ENCODE data around the gene CTNNA2. TPM values are rescaled to one million over a fixed set of nuclear protein-coding genes. Genes with fewer than 3 reads are reported as not detected.

Gene CTNNA2
- total RNA-seq, 2 donors from 2014 or later = not detected

DNA sequence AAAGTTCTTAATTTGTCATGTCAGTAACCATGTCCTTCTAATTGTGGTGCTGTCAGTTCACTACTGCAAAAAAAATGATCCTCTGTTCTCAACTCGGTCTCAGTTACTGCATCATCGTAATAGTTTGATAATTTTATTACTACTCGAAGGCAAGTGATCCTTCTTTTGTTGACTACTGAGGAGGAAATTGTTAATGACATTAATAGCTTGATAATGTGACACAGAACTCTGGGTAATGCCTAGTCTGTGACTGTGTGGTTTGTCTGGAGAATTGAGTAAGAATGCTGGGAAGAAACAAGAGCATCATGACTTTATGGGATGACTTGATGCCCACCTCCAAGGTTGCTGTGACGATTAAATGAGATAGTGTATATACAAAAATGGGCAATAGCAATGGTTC is 524.5 kb downstream of the CTNNA2 start:
- no peak for DNase-seq (ENCODE audit: low spot score)
- H3K4me1 ChIP-seq = no peaks in the 10 kb centered on the region

DNA sequence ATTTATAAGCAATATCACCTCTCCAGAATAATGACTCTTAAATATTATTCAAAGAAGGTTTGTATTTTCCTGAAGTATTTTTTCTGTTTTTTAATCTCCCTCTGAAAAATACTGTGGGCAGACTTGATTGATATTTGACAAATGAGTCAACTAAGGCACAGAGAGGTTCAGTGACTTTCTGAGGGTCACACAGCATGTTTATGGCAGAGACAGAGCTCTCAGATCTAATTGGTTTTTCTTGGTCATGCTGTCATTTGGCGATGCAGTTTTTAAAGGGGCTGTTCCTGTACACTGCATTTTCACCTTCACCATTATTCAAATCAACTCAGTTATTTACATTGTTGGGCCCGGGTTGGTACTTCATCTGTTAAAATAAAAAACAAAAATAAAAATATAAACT is 527.4 kb downstream of the CTNNA2 start:
- H3K4me3 ChIP-seq = no peak overlapping the region
- no peaks in the 10 kb centered on the region for H3K36me3 ChIP-seq
- H3K27me3 ChIP-seq = no peaks in the 10 kb centered on the region
- DNase-seq (ENCODE audit: low spot score) = no peak
- H3K4me1 ChIP-seq = no peaks in the 10 kb centered on the region
- H3K27ac ChIP-seq = no peak overlapping the region
- H3K9me3 ChIP-seq = no peaks in the 10 kb centered on the region
- TF ChIP-seq, protein P1, sequence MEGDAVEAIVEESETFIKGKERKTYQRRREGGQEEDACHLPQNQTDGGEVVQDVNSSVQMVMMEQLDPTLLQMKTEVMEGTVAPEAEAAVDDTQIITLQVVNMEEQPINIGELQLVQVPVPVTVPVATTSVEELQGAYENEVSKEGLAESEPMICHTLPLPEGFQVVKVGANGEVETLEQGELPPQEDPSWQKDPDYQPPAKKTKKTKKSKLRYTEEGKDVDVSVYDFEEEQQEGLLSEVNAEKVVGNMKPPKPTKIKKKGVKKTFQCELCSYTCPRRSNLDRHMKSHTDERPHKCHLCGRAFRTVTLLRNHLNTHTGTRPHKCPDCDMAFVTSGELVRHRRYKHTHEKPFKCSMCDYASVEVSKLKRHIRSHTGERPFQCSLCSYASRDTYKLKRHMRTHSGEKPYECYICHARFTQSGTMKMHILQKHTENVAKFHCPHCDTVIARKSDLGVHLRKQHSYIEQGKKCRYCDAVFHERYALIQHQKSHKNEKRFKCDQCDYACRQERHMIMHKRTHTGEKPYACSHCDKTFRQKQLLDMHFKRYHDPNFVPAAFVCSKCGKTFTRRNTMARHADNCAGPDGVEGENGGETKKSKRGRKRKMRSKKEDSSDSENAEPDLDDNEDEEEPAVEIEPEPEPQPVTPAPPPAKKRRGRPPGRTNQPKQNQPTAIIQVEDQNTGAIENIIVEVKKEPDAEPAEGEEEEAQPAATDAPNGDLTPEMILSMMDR (IDR thresholded peaks at IDR 0.05) = no peak

More for the DNA sequence above, 524.5 kb downstream of the CTNNA2 start:
- no peak overlapping the region for H3K4me3 ChIP-seq
- H3K36me3 ChIP-seq = no peaks in the 10 kb centered on the region
- H3K9me3 ChIP-seq = no peaks in the 10 kb centered on the region
- no peaks in the 10 kb centered on the region for H3K27me3 ChIP-seq
- TF ChIP-seq, protein P1 (IDR thresholded peaks at IDR 0.05) = no peak
- H3K27ac ChIP-seq = no peak overlapping the region

DNA sequence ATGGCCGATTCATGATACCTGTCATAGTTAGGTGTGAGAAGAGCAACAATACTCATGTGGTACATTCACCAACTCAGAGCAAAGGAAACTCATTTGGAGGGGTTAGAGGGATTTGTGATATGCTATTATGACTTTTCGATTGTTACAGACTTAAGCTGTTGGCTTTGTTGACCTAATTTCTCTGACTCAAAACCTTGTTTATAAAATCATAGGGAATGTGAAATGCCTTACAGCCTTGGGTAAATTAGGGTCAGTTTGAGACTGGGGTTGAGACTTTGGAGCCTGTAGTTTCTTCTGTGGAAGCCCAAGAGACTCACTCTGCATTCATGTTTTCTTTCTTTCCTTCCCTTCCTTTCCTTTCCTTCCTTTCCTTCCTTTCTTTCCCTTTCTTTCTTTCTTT is 529.8 kb downstream of the CTNNA2 start:
- no peaks in the 10 kb centered on the region for H3K36me3 ChIP-seq
- H3K4me1 ChIP-seq = no peaks in the 10 kb centered on the region
- H3K4me3 ChIP-seq = no peak overlapping the region
- H3K27me3 ChIP-seq = no peaks in the 10 kb centered on the region
- H3K27ac ChIP-seq = no peak overlapping the region
- H3K9me3 ChIP-seq = no peaks in the 10 kb centered on the region
- TF ChIP-seq, protein P1 (IDR thresholded peaks at IDR 0.05) = no peak
- DNase-seq (ENCODE audit: low spot score) = no peak

DNA sequence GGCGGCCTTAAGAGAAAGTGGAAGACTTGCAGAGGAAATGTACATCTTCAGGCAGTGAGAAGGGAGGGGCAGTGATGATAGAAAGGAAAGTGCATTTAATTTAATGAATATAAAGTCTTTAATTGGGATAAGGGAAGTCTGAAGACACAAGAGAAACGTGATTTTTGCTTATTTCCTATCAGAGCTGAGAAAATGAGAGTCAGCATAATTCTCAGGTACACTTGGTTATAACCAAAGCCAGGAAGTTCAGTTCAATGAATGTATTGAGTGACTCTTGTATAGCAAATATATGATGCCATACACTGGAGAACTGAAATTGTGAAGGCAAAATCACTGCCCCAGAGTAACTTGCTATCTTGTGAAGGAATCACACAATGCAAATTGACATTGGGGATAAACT is 535.4 kb downstream of the CTNNA2 start:
- no peak for DNase-seq (ENCODE audit: low spot score)
- no peaks in the 10 kb centered on the region for H3K27me3 ChIP-seq
- H3K27ac ChIP-seq = no peak overlapping the region
- H3K9me3 ChIP-seq = no peaks in the 10 kb centered on the region
- H3K36me3 ChIP-seq = no peaks in the 10 kb centered on the region
- no peaks in the 10 kb centered on the region for H3K4me1 ChIP-seq
- TF ChIP-seq, protein P1 (IDR thresholded peaks at IDR 0.05) = no peak
- no peak overlapping the region for H3K4me3 ChIP-seq

DNA sequence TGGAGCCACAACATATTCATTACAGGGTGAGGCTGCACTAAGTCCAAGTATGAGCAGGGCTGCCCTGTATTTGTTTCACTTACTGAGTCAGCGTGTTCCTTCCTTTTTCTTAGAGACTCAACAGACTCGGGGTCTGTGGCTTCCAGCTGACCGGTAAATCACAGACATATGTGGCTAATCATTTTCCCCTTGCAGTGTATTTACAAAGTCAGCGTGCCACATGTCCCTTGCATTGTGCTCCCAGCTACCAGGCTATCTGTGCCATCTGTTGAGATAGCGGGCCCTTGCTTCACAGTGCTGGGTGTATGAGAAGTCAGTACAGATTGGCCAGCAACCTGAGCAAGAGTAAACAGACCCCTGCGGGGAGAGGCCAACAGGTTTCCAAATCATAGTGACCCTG is 537.4 kb downstream of the CTNNA2 start:
- H3K4me3 ChIP-seq = no peak overlapping the region
- no peaks in the 10 kb centered on the region for H3K9me3 ChIP-seq
- TF ChIP-seq, protein P1 (IDR thresholded peaks at IDR 0.05) = no peak
- H3K27me3 ChIP-seq = no peaks in the 10 kb centered on the region
- H3K4me1 ChIP-seq = no peaks in the 10 kb centered on the region
- H3K27ac ChIP-seq = no peak overlapping the region
- DNase-seq (ENCODE audit: low spot score) = no peak
- H3K36me3 ChIP-seq = no peaks in the 10 kb centered on the region

DNA sequence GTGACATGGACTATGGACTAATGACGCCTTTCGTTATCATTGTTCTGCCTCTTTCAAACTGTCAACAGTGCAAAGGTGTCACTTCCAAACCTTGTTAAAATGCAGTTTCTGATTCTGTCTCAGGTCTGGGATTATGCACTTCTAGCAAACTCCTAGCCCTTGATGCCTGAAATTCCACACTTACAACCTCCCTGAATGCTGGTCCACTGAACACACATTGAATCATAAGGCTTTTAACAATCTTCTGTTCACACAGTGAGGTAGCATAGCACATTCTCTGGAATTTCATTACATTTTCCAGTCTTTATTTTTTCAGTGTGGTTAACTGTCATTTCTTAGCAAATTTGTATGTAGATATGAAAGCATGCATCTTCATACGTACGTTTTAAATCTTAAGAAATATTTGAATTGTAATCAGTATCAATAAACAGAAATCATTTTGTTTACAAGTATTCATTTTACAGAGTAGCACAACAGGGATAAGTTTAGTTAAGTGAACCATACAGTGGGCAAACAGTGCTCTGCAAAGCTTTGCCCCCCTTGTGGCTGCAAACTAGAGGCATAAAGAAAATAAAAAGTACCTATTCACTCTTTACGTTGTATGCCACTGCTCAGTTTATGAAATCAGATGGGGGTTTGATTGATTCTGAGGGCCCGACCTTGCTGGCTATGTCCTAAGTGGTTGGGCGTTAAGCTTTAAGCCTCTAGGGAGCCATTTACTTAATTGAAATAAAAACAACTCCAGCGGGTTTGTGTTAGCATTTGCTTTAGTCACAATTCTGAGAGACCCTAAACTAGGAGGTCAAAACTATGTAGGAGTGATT is 540.9 kb downstream of the CTNNA2 start:
- H3K27ac ChIP-seq = no peak overlapping the region
- no peaks in the 10 kb centered on the region for H3K9me3 ChIP-seq
- no peaks in the 10 kb centered on the region for H3K27me3 ChIP-seq
- no peak for DNase-seq (ENCODE audit: low spot score)
- no peaks in the 10 kb centered on the region for H3K36me3 ChIP-seq
- H3K4me1 ChIP-seq = no peaks in the 10 kb centered on the region
- no peak overlapping the region for H3K4me3 ChIP-seq
- TF ChIP-seq, protein P1 (IDR thresholded peaks at IDR 0.05) = no peak

Measured in right atrium auricular region (tissue), 2 donors.